Measurements from ENCODE around the gene LAMB4. TPM values are rescaled to one million over a fixed set of nuclear protein-coding genes. Genes with fewer than 3 reads are reported as not detected.

The LAMB4 gene
- total and polyA plus RNA-seq, 2 of the 8 experiments (the other 6 are each of a cell fraction or from before 2014, with no cell fraction given), result not detected

- no peak for TF ChIP-seq ATF3 (IDR thresholded peaks at IDR 0.05; ENCODE audit: insufficient read depth, low read depth, low read length)
- TF ChIP-seq CBX8 (IDR thresholded peaks at IDR 0.05; ENCODE audit: borderline replicate concordance, low read depth, low read length), result no peak
- no peak for TF ChIP-seq NANOG (IDR thresholded peaks at IDR 0.05; ENCODE audit: insufficient read depth, low read depth, low read length, poor library complexity, severe bottlenecking)
- no peak for TF ChIP-seq SUZ12 (IDR thresholded peaks at IDR 0.05; ENCODE audit: low read length)
These were observed 62.3 kb downstream of the LAMB4 start (continued) for GRCh38 chr7:108067844-108068243.

Measured in H1 (cell line).